ENCODE data around the gene CD300LG. TPM values are rescaled to one million over a fixed set of nuclear protein-coding genes. Genes with fewer than 3 reads are reported as not detected.

Gene CD300LG
- total RNA-seq, 1 donor from 2014 or later, result not detected

DNA sequence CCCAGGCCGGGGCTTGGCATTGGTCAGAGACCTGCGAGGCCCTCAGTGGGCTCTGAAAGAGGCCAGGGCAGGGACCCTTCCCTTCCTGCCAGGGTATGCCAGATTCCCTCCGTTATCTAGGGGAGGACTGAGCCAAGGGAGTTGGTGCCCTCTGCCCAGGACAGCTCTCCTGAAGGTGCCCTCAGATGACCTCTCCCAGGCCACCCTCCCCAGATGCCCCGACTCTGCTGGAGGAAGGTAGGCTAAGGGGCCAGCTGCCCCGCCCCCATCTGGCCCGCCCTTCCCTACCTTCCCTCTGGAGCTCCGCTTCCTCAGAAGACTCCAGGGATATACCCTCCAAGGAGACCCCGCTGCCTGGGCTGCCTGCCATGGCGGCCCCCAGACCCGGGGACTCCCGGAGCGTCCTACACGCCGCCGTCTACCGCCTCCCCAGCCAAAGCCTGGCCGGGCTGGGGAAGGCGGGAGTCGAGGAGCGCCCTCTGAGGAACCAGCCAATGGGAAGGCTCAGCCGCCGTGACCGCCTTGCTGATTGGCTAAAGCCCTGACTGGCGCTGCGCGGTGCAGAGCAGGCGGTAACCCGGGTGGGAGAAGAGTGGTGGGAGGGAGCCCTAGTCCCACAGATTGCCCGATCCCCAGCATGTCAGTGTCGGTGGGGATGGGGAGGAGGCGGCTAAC, 53.3 kb downstream of the CD300LG start:
- TF ChIP-seq CTCF (IDR thresholded peaks at IDR 0.05), result no peak
- DNase-seq (ENCODE audit: extremely low spot score, unreplicated experiment), result peak; percentile 95
- peaks cover 6% of the 10 kb centered on the region for H3K27me3 Mint-ChIP-seq (ENCODE audit: unreplicated experiment)
- peaks cover 2% of the 10 kb centered on the region for H3K36me3 Mint-ChIP-seq (ENCODE audit: unreplicated experiment)
- H3K9me3 Mint-ChIP-seq (ENCODE audit: unreplicated experiment), result no peaks in the 10 kb centered on the region
- H3K4me3 Mint-ChIP-seq (ENCODE audit: unreplicated experiment), result peak overlapping the region; percentile 79
- peaks cover 10% of the 10 kb centered on the region for H3K4me1 Mint-ChIP-seq (ENCODE audit: unreplicated experiment)
- no peak overlapping the region for H3K27ac Mint-ChIP-seq (ENCODE audit: unreplicated experiment)

GRCh38 chr17:43900858-43901754, 54.1 kb downstream of the CD300LG start:
- peaks cover 13% of the 10 kb centered on the region for H3K4me1 Mint-ChIP-seq (ENCODE audit: unreplicated experiment)
- peaks cover 6% of the 10 kb centered on the region for H3K27me3 Mint-ChIP-seq (ENCODE audit: unreplicated experiment)
- TF ChIP-seq CTCF (IDR thresholded peaks at IDR 0.05), result no peak
- peak overlapping the region; percentile 79 for H3K4me3 Mint-ChIP-seq (ENCODE audit: unreplicated experiment)
- peaks cover 2% of the 10 kb centered on the region for H3K36me3 Mint-ChIP-seq (ENCODE audit: unreplicated experiment)
- DNase-seq (ENCODE audit: extremely low spot score, unreplicated experiment), result no peak
- H3K9me3 Mint-ChIP-seq (ENCODE audit: unreplicated experiment), result no peaks in the 10 kb centered on the region
- no peak overlapping the region for H3K27ac Mint-ChIP-seq (ENCODE audit: unreplicated experiment)

DNA sequence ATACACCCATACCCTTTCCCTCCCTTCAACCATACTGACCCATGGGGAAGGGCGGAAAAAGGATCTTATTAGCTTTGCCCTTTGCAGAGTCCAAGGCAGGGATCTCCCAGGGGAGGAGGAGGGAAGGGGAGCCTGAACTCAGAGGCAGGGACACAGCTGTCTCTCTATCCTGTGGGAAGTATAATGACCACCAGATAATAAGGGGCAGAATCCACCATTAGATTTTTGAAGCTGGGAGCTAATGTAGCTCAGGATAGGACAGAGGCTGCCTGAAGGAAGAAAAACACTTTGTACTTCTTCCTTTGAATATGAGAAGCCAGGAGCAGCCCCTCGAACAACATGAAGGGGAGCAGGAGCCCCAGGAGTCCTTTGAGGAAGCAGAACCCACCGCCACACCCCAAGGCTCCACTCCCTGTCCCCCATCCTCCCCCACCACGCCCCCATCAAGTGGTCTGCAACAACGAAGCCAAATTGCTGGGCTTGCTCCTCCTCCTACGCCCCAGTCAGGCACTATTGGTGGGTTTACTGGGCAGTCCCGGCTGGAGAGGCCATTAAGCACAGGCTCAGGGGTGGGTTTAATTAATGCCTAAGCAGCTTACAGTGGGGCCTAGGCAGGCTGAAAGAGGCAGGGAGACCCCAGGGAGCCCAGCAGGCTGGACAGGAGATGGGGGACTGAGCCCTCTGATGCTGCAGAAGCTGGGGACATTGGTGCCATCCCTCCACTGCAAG, 55.0 kb downstream of the CD300LG start:
- H3K9me3 Mint-ChIP-seq (ENCODE audit: unreplicated experiment), result no peaks in the 10 kb centered on the region
- no peak overlapping the region for H3K27ac Mint-ChIP-seq (ENCODE audit: unreplicated experiment)
- H3K4me3 Mint-ChIP-seq (ENCODE audit: unreplicated experiment), result no peak overlapping the region
- H3K27me3 Mint-ChIP-seq (ENCODE audit: unreplicated experiment), result peaks cover 2% of the 10 kb centered on the region
- DNase-seq (ENCODE audit: extremely low spot score, unreplicated experiment), result no peak
- peaks cover 18% of the 10 kb centered on the region for H3K4me1 Mint-ChIP-seq (ENCODE audit: unreplicated experiment)
- peaks cover 2% of the 10 kb centered on the region for H3K36me3 Mint-ChIP-seq (ENCODE audit: unreplicated experiment)
- TF ChIP-seq CTCF (IDR thresholded peaks at IDR 0.05), result no peak

GRCh38 chr17:43905400-43905984, 58.5 kb downstream of the CD300LG start:
- Mint-ChIP-seq H3K9me3 (ENCODE audit: unreplicated experiment) (no peaks in the 10 kb centered on the region), H3K27ac (ENCODE audit: unreplicated experiment) (no peak overlapping the region), H3K4me3 (ENCODE audit: unreplicated experiment) (no peak overlapping the region), H3K27me3 (ENCODE audit: unreplicated experiment) (peaks cover 6% of the 10 kb centered on the region), H3K4me1 (ENCODE audit: unreplicated experiment) (peaks cover 25% of the 10 kb centered on the region), H3K36me3 (ENCODE audit: unreplicated experiment) (peaks cover 2% of the 10 kb centered on the region)
- TF ChIP-seq CTCF (IDR thresholded peaks at IDR 0.05), result no peak
- DNase-seq (ENCODE audit: extremely low spot score, unreplicated experiment), result no peak
